ENCODE data around the gene ZDHHC8.

- TF ChIP-seq CTCF (optimal IDR thresholded peaks at IDR 0.05 in 1 of 3, IDR thresholded peaks at IDR 0.05 in 1 of 3, conservative IDR thresholded peaks at IDR 0.05 in 1 of 3; ENCODE audit: extremely low read depth in 1 of 3, insufficient read depth in 2 of 3, low read length in 3 of 3) (no peak), EZH2 (IDR thresholded peaks at IDR 0.05; ENCODE audit: low read length) (no peak)
Measured at GRCh38 chr22:20135265-20135664, 3.7 kb downstream of the ZDHHC8 start.
